ENCODE data around the gene ADCY9.

- TF ChIP-seq CTCF (IDR thresholded peaks at IDR 0.05) (no peak), EP300 (IDR thresholded peaks at IDR 0.05) (no peak), POLR2A (IDR thresholded peaks at IDR 0.05) (no peak), POLR2AphosphoS5 (IDR thresholded peaks at IDR 0.05) (no peak)
These were observed 88.1 kb downstream of the ADCY9 start for GRCh38 chr16:4028144-4028543.
